GM21390 (cell line): Measurements from ENCODE around the gene PDYN.
"Not testable (repeated sequence)": the region's sequence is repeated elsewhere in the genome, so short reads cannot be mapped to it uniquely, and the experiment has no call there.

Experiments used
- ATAC-seq: cut with Tn5 transposase; IDR thresholded peaks from one replicate; pipeline ENCODE4 v1.9.1; 2021; ENCODE audit not compliant: unreplicated experiment

Gene PDYN

GRCh38 chr20:1993986-1994385 lies at the start of gene PDYN:
PDYN (minus strand) TSS chr20:1994058; CDS start chr20:1983084, 10,974 bp downstream.
- ATAC-seq = no peak

GRCh38 chr20:2042400-2042799 lies 48.5 kb upstream of the PDYN start:
- ATAC-seq = no peak

- ATAC-seq = no peak
Measured at GRCh38 chr20:2038161-2038560, 44.3 kb upstream of the PDYN start.

GRCh38 chr20:2037296-2037914 lies 43.5 kb upstream of the PDYN start:
- no peak for ATAC-seq

- not testable (repeated sequence) for ATAC-seq
Measured at GRCh38 chr20:2036357-2036756, 42.5 kb upstream of the PDYN start.

- ATAC-seq = no peak
Measured at GRCh38 chr20:2032168-2032567, 38.3 kb upstream of the PDYN start.

GRCh38 chr20:2026514-2026913 lies 32.7 kb upstream of the PDYN start:
- ATAC-seq = no peak

GRCh38 chr20:2026004-2026403 lies 32.1 kb upstream of the PDYN start:
- ATAC-seq = no peak

GRCh38 chr20:2023151-2023550 lies 29.3 kb upstream of the PDYN start:
- no peak for ATAC-seq

- no peak for ATAC-seq
Measured at GRCh38 chr20:2022163-2022562, 28.3 kb upstream of the PDYN start.

- no peak for ATAC-seq
Measured at GRCh38 chr20:2010533-2010932, 16.7 kb upstream of the PDYN start.

- no peak for ATAC-seq
Measured at GRCh38 chr20:2006452-2007361, 12.8 kb upstream of the PDYN start.

GRCh38 chr20:2005831-2006426 lies 12.1 kb upstream of the PDYN start:
- ATAC-seq = no peak

- no peak for ATAC-seq
Measured at GRCh38 chr20:2005359-2005758, 11.5 kb upstream of the PDYN start.

GRCh38 chr20:2004171-2004570 lies 10.3 kb upstream of the PDYN start:
- ATAC-seq = no peak

- ATAC-seq = no peak
Measured at GRCh38 chr20:2002365-2002764, 8.5 kb upstream of the PDYN start.

GRCh38 chr20:2001119-2001518 lies 7.3 kb upstream of the PDYN start:
- ATAC-seq = no peak

GRCh38 chr20:2000285-2000684 lies 6.4 kb upstream of the PDYN start:
- ATAC-seq = no peak

- no peak for ATAC-seq
Measured at GRCh38 chr20:1998715-1999114, 4.9 kb upstream of the PDYN start.

GRCh38 chr20:1998193-1998520 lies 4.3 kb upstream of the PDYN start:
- no peak for ATAC-seq

- no peak for ATAC-seq
Measured at GRCh38 chr20:1997483-1998192, 3.8 kb upstream of the PDYN start.
